ENCODE results near the gene BACH2.

DNA sequence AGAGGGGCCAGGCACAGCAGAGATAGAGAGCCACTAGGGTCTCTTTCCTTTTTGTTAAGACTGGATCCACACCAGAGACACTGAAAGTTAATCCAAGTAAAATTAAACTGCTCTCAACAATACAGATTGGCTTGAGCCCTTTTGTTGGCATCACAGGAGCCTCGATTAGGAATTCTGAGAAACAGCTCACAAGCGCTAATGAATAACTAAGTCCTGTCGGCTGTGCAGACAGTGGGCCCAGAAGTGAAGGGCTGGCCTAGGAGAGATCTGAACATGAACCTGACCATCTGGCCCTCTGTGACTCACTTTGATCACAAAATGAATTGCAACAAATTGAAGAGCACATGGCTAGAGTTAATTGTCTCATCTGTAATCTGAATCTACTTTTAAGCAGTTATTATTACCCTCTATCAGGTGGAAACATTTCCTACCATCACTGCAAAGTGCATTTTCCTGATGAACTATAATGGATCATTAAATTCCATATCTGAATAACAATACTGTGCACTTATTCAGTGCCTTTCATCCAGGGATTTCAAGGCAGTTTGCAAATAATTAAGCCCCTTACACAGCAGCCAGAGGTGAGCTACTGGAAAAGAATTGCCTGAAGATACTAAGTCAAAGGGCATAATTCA, 3.2 kb downstream of the BACH2 start:
- TF ChIP-seq, protein P1, sequence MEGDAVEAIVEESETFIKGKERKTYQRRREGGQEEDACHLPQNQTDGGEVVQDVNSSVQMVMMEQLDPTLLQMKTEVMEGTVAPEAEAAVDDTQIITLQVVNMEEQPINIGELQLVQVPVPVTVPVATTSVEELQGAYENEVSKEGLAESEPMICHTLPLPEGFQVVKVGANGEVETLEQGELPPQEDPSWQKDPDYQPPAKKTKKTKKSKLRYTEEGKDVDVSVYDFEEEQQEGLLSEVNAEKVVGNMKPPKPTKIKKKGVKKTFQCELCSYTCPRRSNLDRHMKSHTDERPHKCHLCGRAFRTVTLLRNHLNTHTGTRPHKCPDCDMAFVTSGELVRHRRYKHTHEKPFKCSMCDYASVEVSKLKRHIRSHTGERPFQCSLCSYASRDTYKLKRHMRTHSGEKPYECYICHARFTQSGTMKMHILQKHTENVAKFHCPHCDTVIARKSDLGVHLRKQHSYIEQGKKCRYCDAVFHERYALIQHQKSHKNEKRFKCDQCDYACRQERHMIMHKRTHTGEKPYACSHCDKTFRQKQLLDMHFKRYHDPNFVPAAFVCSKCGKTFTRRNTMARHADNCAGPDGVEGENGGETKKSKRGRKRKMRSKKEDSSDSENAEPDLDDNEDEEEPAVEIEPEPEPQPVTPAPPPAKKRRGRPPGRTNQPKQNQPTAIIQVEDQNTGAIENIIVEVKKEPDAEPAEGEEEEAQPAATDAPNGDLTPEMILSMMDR (IDR thresholded peaks at IDR 0.05) = no peak
- TF ChIP-seq POLR2A (IDR thresholded peaks at IDR 0.05) = no peak
- TF ChIP-seq POLR2AphosphoS5 (IDR thresholded peaks at IDR 0.05) = no peak
